ENCODE data around the gene RRP12.

DNA sequence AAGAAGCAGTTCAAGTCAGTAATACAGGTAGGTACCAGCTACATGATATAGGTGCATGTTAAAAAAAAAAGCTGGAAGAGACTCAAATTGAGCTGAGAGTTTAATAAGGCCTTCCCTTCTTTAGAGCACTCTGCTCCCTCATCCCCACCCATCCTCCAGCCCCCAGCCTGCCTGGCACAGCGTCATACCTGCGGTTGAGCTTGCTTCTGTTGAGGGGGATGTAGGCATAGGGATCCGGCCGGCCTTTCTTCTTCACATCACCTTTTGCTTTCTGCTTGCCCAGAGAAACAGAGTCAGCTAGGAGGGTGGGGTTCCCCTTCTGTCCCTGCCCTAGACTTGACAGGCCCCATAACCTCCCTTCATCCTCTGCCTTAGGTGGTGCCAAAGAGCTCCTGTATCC lies 42.8 kb downstream of the RRP12 start:
- TF ChIP-seq POLR2AphosphoS5 (IDR thresholded peaks at IDR 0.05; ENCODE audit: low read depth, low read length), result no peak
- TF ChIP-seq, protein P1, sequence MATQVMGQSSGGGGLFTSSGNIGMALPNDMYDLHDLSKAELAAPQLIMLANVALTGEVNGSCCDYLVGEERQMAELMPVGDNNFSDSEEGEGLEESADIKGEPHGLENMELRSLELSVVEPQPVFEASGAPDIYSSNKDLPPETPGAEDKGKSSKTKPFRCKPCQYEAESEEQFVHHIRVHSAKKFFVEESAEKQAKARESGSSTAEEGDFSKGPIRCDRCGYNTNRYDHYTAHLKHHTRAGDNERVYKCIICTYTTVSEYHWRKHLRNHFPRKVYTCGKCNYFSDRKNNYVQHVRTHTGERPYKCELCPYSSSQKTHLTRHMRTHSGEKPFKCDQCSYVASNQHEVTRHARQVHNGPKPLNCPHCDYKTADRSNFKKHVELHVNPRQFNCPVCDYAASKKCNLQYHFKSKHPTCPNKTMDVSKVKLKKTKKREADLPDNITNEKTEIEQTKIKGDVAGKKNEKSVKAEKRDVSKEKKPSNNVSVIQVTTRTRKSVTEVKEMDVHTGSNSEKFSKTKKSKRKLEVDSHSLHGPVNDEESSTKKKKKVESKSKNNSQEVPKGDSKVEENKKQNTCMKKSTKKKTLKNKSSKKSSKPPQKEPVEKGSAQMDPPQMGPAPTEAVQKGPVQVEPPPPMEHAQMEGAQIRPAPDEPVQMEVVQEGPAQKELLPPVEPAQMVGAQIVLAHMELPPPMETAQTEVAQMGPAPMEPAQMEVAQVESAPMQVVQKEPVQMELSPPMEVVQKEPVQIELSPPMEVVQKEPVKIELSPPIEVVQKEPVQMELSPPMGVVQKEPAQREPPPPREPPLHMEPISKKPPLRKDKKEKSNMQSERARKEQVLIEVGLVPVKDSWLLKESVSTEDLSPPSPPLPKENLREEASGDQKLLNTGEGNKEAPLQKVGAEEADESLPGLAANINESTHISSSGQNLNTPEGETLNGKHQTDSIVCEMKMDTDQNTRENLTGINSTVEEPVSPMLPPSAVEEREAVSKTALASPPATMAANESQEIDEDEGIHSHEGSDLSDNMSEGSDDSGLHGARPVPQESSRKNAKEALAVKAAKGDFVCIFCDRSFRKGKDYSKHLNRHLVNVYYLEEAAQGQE (IDR thresholded peaks at IDR 0.05; ENCODE audit: insufficient read depth in 1 of 2, low read depth in 2 of 2, low read length in 2 of 2), result no peak
- no peak for TF ChIP-seq TAF1 (IDR thresholded peaks at IDR 0.05; ENCODE audit: borderline replicate concordance, insufficient read depth, low read length)
- no peak for TF ChIP-seq SIN3A (IDR thresholded peaks at IDR 0.05; ENCODE audit: borderline replicate concordance, insufficient read depth, low read length)
- TF ChIP-seq FOXP2 (optimal IDR thresholded peaks at IDR 0.05; ENCODE audit: borderline replicate concordance, extremely low read depth, extremely low read length, insufficient read depth), result no peak
